ENCODE measurements around the gene MRPL1.

MRPL1 gene

DNA sequence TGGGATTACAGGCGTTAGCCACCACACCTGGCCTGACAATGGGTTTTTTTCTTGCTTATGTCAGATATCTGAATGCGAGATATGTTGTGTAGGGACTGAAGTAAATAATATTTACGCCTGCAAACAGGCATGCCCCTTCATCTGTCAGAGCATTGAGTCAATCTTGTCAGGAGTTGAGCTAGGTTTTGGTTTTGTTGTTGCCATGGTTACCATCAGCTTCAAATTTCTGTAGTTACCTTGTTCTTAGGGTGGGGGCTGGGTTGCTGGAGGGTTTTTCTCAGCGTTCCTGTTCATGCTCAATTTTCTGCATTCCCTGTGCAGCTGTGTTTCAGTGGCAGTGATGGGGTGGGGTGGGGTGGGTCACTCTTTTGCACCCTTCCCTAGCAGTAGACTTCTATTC is 14.5 kb downstream of the MRPL1 start:
- TF ChIP-seq, protein P1, sequence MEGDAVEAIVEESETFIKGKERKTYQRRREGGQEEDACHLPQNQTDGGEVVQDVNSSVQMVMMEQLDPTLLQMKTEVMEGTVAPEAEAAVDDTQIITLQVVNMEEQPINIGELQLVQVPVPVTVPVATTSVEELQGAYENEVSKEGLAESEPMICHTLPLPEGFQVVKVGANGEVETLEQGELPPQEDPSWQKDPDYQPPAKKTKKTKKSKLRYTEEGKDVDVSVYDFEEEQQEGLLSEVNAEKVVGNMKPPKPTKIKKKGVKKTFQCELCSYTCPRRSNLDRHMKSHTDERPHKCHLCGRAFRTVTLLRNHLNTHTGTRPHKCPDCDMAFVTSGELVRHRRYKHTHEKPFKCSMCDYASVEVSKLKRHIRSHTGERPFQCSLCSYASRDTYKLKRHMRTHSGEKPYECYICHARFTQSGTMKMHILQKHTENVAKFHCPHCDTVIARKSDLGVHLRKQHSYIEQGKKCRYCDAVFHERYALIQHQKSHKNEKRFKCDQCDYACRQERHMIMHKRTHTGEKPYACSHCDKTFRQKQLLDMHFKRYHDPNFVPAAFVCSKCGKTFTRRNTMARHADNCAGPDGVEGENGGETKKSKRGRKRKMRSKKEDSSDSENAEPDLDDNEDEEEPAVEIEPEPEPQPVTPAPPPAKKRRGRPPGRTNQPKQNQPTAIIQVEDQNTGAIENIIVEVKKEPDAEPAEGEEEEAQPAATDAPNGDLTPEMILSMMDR (conservative IDR thresholded peaks at IDR 0.05) = no peak
- H3K27ac ChIP-seq = no peak overlapping the region

DNA sequence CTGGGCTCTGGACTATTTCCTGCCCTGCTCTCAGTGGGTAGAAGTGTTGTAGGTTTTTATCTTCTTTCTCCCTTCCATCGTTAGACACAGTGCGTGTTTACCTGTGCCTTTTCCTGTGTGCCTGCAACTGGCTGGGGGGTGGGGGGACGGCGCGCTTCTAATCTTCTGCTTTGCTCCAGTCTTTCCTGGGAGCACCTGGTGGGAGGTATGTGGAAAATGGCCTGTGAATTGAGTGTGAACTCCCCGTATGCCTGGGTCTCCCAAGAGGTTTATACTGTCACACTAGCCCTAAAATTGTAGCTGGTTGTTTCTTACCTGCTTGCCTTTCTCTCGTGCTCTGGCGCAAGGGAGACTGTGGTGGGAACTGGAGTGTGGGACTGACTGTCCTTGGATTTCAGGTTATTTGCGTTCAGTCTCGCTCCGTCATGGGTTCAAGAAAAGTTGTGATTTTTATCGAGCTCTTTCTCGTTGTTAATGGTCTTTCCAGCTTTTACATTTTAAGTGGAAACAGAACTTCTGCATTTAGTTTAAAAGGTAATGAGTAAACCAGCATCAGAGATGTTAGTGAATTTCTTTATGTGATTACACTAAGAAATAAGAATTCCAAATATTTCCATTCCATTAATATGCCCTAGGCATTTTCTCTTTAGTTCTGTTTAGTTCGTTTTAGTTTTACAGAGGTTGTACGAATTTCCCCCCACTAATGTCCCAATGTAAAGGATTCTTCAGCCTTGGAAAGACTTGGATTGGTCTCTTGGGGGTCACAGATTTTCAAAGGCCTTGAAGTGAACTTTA is 15.3 kb downstream of the MRPL1 start:
- TF ChIP-seq, protein P1 (conservative IDR thresholded peaks at IDR 0.05) = no peak
- no peak overlapping the region for H3K27ac ChIP-seq

DNA sequence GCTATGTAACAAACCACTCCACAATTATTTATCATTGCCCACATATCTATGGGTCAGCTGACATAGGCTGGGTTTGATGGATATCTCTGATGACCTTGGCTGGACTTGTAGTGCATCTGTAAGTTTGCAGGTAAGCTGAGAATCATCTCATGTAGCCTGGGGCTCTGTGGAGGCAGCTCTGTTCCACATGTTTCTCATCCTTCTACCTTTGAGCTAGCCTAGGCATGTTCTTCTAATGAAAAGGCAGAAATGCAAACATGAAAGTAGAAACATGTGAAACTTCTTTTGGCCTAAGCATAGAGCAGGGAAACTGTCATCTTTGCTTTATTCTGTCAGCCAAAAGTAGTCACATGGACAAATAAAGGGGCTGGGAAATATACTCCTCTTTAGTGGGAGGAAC is 18.2 kb downstream of the MRPL1 start:
- TF ChIP-seq, protein P1 (conservative IDR thresholded peaks at IDR 0.05) = no peak
- peak overlapping the region; percentile 35; the same call in 1 of the 2 replicates for H3K27ac ChIP-seq

DNA sequence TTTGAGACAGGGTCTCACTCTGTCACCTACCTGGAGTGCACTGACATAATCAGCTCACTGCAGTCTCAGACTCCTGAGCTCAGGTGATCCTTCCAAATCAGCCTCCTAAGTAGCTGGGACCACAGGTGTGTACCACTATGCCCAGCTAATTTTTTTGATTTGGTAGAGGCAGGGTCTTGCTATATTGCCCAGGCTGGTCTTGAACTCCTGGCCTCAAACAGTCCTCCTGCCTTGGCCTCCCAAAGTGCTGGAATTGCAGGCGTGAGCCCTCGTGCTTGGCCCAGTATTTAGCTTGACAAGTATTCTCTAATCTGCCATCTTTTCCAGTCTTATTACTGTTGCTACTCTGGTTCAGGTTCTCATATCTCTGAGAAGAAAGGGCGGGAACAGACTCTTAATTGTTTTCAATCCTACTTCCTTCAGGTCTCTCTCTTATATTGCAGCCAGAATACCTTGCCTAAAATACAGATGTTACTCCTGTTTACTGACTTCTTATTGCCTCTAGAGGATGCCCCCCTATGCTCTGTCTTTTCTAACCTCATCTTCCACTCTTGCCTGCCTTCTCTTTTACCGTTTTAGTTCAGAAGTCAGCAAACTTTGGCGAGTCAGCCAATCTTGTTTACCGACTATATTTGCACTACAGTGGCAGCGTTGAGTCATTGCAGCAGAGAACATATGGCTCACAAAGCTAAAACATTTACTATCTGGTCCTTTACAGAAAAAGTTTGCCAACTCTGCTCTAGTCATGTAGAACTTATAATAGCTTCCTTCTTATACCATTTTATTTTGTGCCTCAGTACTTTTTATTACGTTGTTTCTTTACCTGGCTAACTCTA is 19.0 kb downstream of the MRPL1 start:
- TF ChIP-seq, protein P1 (conservative IDR thresholded peaks at IDR 0.05) = peak; percentile 62
- peak overlapping the region; percentile 35 for H3K27ac ChIP-seq

DNA sequence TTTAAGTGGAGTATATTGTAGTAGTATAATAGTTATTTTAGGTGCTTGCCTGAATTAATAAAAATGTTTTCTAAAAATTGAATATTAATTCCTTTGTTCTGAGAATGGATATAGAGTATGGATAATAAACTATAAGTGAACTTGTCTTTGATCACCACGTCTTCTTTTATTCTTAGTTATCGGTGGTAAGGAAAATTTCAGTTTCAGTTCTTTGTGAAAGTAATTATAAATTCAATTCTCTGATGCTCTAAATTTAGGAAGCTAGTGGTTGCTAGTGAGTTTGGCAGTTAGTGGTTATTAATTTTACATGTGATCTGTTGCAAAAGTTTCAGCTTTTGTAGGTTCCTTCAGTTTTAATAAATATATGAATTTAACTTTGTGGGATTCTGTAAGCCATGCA is 30.8 kb downstream of the MRPL1 start:
- TF ChIP-seq, protein P1 (conservative IDR thresholded peaks at IDR 0.05) = no peak
- H3K27ac ChIP-seq = no peak overlapping the region

DNA sequence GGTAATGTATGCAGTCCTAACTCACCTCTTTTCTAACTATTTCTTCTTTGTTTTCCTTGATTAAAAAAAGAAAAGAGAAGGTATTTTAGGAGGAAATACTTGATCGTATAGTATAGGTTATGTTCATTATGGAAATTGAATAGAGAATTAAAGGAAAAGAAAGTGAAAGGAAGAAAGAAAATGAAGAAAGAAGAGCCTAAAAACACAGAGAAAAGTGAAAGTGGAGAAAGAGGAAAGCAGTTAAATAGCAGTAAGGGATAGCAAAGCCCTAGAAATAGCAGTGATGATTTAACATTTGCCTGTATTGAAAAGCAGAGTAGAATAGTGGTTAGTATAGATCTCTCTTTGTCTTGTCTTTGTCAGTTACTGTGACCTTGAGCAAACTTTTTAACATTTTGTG is 37.0 kb downstream of the MRPL1 start:
- TF ChIP-seq, protein P1 (conservative IDR thresholded peaks at IDR 0.05) = no peak
- H3K27ac ChIP-seq = no peak overlapping the region

DNA sequence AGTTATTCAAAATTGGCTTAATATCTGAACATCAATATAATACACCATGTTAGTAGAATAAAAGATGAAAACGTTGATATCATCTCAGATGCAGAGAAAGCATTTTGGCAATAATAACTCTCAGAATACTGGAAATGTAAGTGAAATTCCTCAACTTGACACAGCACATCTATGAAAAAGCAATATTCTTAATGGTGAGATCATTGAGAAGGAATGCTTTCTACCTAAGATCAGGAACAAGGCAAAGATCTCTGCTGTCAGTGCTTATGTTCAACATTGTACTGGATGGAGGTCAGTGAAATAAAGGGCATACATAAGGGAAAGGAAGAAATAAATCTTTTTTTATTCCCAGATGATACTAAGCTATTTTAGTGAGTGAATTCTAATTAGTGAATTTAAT is 40.6 kb downstream of the MRPL1 start:
- TF ChIP-seq, protein P1 (conservative IDR thresholded peaks at IDR 0.05) = no peak
- H3K27ac ChIP-seq = no peak overlapping the region
